K562 (cell line): Measurements from ENCODE around the gene ESCO1. TPM values are rescaled to one million over a fixed set of nuclear protein-coding genes. Genes with fewer than 3 reads are reported as not detected.

Experiments used
- CBFA2T2 ChIP-seq: fragments of 450-650 bp; conservative IDR thresholded peaks from 2 replicates; pipeline ENCODE4 v1.6.1; 2017; ENCODE audit warnings: mild to moderate bottlenecking
- CCAR2 ChIP-seq: fragments of 200-400 bp; formaldehyde crosslinking; IDR thresholded peaks from 2 replicates; pipeline ENCODE4 v1.6.1; 2017; ENCODE audit warnings: mild to moderate bottlenecking, low read depth, low read length
- MLLT1 ChIP-seq, 2 experiments: fragments of 450-650 bp; IDR thresholded peaks; 2 replicates each; pipeline ENCODE4 v1.6.1; 2016
- MXD1 ChIP-seq: fragments of 250-450 bp; sonication (Bioruptor Pico); IDR thresholded peaks from 2 replicates; pipeline ENCODE4 v1.8.0; 2021; ENCODE audit warnings: borderline replicate concordance, mild to moderate bottlenecking, moderate library complexity; ENCODE audit not compliant: poor library complexity, severe bottlenecking
- NR2C2 ChIP-seq, 2 experiments: fragments of 200-800 bp in 1 of 2; sonication (Bioruptor generic) in 1 of 2; sonication (generic) in 1 of 2; formaldehyde crosslinking in 1 of 2; IDR thresholded peaks; 2 replicates each; pipeline versions ENCODE4 v1.6.1 to v1.8.0; 2016 to 2022; ENCODE audit warnings: mild to moderate bottlenecking in 1 of 2, missing compliant biosample characterization in 1 of 2, missing genetic modification characterization in 1 of 2, missing genetic modification reagents in 1 of 2
- NUFIP1 ChIP-seq: fragments of 450-650 bp; IDR thresholded peaks from 2 replicates; pipeline ENCODE4 v1.6.1; 2018; ENCODE audit not compliant: partially characterized antibody
- SNRNP70 ChIP-seq: fragments of 200-400 bp; formaldehyde crosslinking; optimal IDR thresholded peaks from 2 replicates; pipeline ENCODE3; 2017; ENCODE audit warnings: low read depth, low read length
- WHSC1 ChIP-seq: IDR thresholded peaks from one replicate; pipeline ENCODE4 v1.6.1; 2012; ENCODE audit warnings: low read length, control low read depth, inconsistent platforms
- ZFP36 ChIP-seq: fragments of 150-350 bp; IDR thresholded peaks from 2 replicates; pipeline ENCODE4 v1.6.1; 2018; ENCODE audit warnings: low read length, low read depth; ENCODE audit not compliant: partially characterized antibody
- ZNF212 ChIP-seq: fragments of 450-650 bp; formaldehyde crosslinking; IDR thresholded peaks from 2 replicates; pipeline ENCODE4 v1.4.0; 2020; ENCODE audit warnings: mild to moderate bottlenecking
- ZNF24 ChIP-seq: fragments of 450-650 bp; IDR thresholded peaks from 2 replicates; pipeline ENCODE4 v1.6.1; 2016
- ZNF384 ChIP-seq: IDR thresholded peaks from 2 replicates; pipeline ENCODE4 v1.6.1; 2012; ENCODE audit warnings: low read depth, low read length, improper control_type of control experiment
- ZNF507 ChIP-seq: conservative IDR thresholded peaks from 2 replicates; pipeline ENCODE4 v1.6.1; 2017; ENCODE audit warnings: missing genetic modification characterization, missing compliant biosample characterization
- polyA plus RNA-seq, 8 experiments: library from polyadenylated mRNA; depleted of rRNA in 4 of 8; stranded (reverse) in 5 of 8; unstranded in 3 of 8; fragments of >200 nt; fragmentation: Nextera tagmentation in 2 of 8; fragmentation: Illumina TruSeq in 1 of 8; extraction: Ambion mirVana in 2 of 8; extraction: Trizol in 1 of 8; gene quantifications; 2 replicates each; pipeline versions ENCODE4 v1.2.1 to v1.2.3, GENCODE V29; 2011 to 2014; ENCODE audit warnings: inconsistent platforms in 1 of 8, missing spikeins in 1 of 8
- total RNA-seq, 7 experiments: library from RNA; depleted of rRNA in 6 of 7; stranded (reverse); fragments of >200 nt in 6 of 7; fragmentation: Illumina TruSeq in 2 of 7; extraction: Trizol in 2 of 7; gene quantifications; 2 replicates each; pipeline versions ENCODE4 v1.2.1 to v1.2.3, GENCODE V29; 2011 to 2021; ENCODE audit warnings: low replicate concordance in 1 of 7

ESCO1 gene
- total and polyA plus RNA-seq, 9 of the 15 experiments (the other 6 are each of a cell fraction or from before 2014, with no cell fraction given) = 15.0 to 31.3 (median 19.6) TPM

GRCh38 chr18:21479721-21480120, 120.8 kb downstream of the ESCO1 start (continued):
- TF ChIP-seq CBFA2T2 (no peak), WHSC1 (no peak), ZFP36 (no peak), NUFIP1 (no peak), CCAR2 (no peak), ZNF212 (no peak), MLLT1 (IDR thresholded peaks at IDR 0.05) (no peak), ZNF384 (no peak), ZNF507 (tag) (no peak), ZNF24 (no peak), SNRNP70 (no peak), NR2C2 (CRISPR knock-in tag; IDR thresholded peaks at IDR 0.05) (no peak), NR2C2 (tag; IDR thresholded peaks at IDR 0.05) (no peak), MXD1 (CRISPR knock-in tag) (no peak)
- TF ChIP-seq, all 486 proteins: peak for 0

Other genes with a start within 250 kb of the ESCO1 start
- gene SNRPD1, start 11.6 kb upstream of the ESCO1 start, total RNA-seq (2014; rRNA removed) = 213 and 217 TPM in 2 replicates
- 340 and 396 TPM in 2 replicates for gene SNRPD1, start 11.6 kb upstream of the ESCO1 start, total RNA-seq (2014; rRNA removed; fragmentation: Illumina TruSeq; extraction: Trizol)
- gene SNRPD1, start 11.6 kb upstream of the ESCO1 start, total RNA-seq (2015; rRNA removed; fragmentation: Illumina TruSeq; extraction: Trizol) = 296 and 350 TPM in 2 replicates
- 179 and 186 TPM in 2 replicates for gene SNRPD1, start 11.6 kb upstream of the ESCO1 start, total RNA-seq (2021)
- gene SNRPD1, start 11.6 kb upstream of the ESCO1 start, polyA plus RNA-seq (2011; rRNA removed) = 173 and 230 TPM in 2 replicates
- 231 and 284 TPM in 2 replicates for gene SNRPD1, start 11.6 kb upstream of the ESCO1 start, polyA plus RNA-seq (2014; fragmentation: Illumina TruSeq; extraction: Trizol)
- gene SNRPD1, start 11.6 kb upstream of the ESCO1 start, polyA plus RNA-seq (2014; fragmentation: Nextera tagmentation; extraction: Ambion mirVana) = 1,000 to 10,000 TPM in 1 of 2 experiments, 100 to 1,000 TPM in 1; 960 to 1,063 TPM
- 285 and 313 TPM in 2 replicates for gene SNRPD1, start 11.6 kb upstream of the ESCO1 start, polyA plus RNA-seq (2014; rRNA removed)
- gene ABHD3, start 104.1 kb upstream of the ESCO1 start, total RNA-seq (2014; rRNA removed) = 14.8 and 17.7 TPM in 2 replicates
- gene ABHD3, start 104.1 kb upstream of the ESCO1 start, total RNA-seq (2014; rRNA removed; fragmentation: Illumina TruSeq; extraction: Trizol) = 25.2 and 27.9 TPM in 2 replicates
- 23.1 and 24.6 TPM in 2 replicates for gene ABHD3, start 104.1 kb upstream of the ESCO1 start, total RNA-seq (2015; rRNA removed; fragmentation: Illumina TruSeq; extraction: Trizol)
- gene ABHD3, start 104.1 kb upstream of the ESCO1 start, total RNA-seq (2021) = 19.4 and 20.7 TPM in 2 replicates
- 35.2 and 38.8 TPM in 2 replicates for gene ABHD3, start 104.1 kb upstream of the ESCO1 start, polyA plus RNA-seq (2011; rRNA removed)
- gene ABHD3, start 104.1 kb upstream of the ESCO1 start, polyA plus RNA-seq (2014; fragmentation: Illumina TruSeq; extraction: Trizol) = 14.4 and 18.1 TPM in 2 replicates
- 1 to 10 TPM; 6.3 to 8.1 TPM for gene ABHD3, start 104.1 kb upstream of the ESCO1 start, polyA plus RNA-seq (2014; fragmentation: Nextera tagmentation; extraction: Ambion mirVana)
- 28.0 and 31.4 TPM in 2 replicates for gene ABHD3, start 104.1 kb upstream of the ESCO1 start, polyA plus RNA-seq (2014; rRNA removed)
- gene MIB1, start 140.1 kb upstream of the ESCO1 start, total RNA-seq (2014; rRNA removed) = 21.3 and 23.2 TPM in 2 replicates
- 43.8 and 51.7 TPM in 2 replicates for gene MIB1, start 140.1 kb upstream of the ESCO1 start, total RNA-seq (2014; rRNA removed; fragmentation: Illumina TruSeq; extraction: Trizol)
- 32.8 and 34.8 TPM in 2 replicates for gene MIB1, start 140.1 kb upstream of the ESCO1 start, total RNA-seq (2015; rRNA removed; fragmentation: Illumina TruSeq; extraction: Trizol)
- gene MIB1, start 140.1 kb upstream of the ESCO1 start, total RNA-seq (2021) = 37.1 and 42.8 TPM in 2 replicates
- gene MIB1, start 140.1 kb upstream of the ESCO1 start, polyA plus RNA-seq (2011; rRNA removed) = 25.7 and 35.1 TPM in 2 replicates
- gene MIB1, start 140.1 kb upstream of the ESCO1 start, polyA plus RNA-seq (2014; fragmentation: Illumina TruSeq; extraction: Trizol) = 19.5 and 21.3 TPM in 2 replicates
- 1 to 10 TPM; 7.2 to 7.6 TPM for gene MIB1, start 140.1 kb upstream of the ESCO1 start, polyA plus RNA-seq (2014; fragmentation: Nextera tagmentation; extraction: Ambion mirVana)
- gene MIB1, start 140.1 kb upstream of the ESCO1 start, polyA plus RNA-seq (2014; rRNA removed) = 9.7 and 10.3 TPM in 2 replicates